ENCODE measurements around the gene SPPL2B.

SPPL2B gene

GRCh38 chr19:2356036-2356646, 27.7 kb downstream of the SPPL2B start:
- no peak for DNase-seq

- no peak for DNase-seq
Measured at GRCh38 chr19:2357279-2358206, 29.1 kb downstream of the SPPL2B start.

GRCh38 chr19:2358548-2359173, 30.2 kb downstream of the SPPL2B start:
- DNase-seq = no peak

GRCh38 chr19:2359992-2360685, 31.7 kb downstream of the SPPL2B start, which contains the start of gene TMPRSS9:
Gene TMPRSS9 (plus strand): TSS chr19:2360265. CDS start chr19:2389786, 29,521 bp downstream.
- DNase-seq = no peak

- no peak for DNase-seq
Measured at GRCh38 chr19:2360833-2361232, 32.3 kb downstream of the SPPL2B start.

- DNase-seq = no peak
Measured at GRCh38 chr19:2361246-2362045, 33.0 kb downstream of the SPPL2B start.

- no peak for DNase-seq
Measured at GRCh38 chr19:2362046-2362969, 33.8 kb downstream of the SPPL2B start.

GRCh38 chr19:2362970-2363300, 34.5 kb downstream of the SPPL2B start:
- no peak for DNase-seq

- no peak for DNase-seq
Measured at GRCh38 chr19:2363419-2363818, 34.9 kb downstream of the SPPL2B start.

- DNase-seq = no peak
Measured at GRCh38 chr19:2365201-2365970, 36.9 kb downstream of the SPPL2B start.

GRCh38 chr19:2371656-2372055, 43.2 kb downstream of the SPPL2B start:
- DNase-seq = no peak

GRCh38 chr19:2372076-2372612, 43.7 kb downstream of the SPPL2B start:
- DNase-seq = no peak

- DNase-seq = no peak
Measured at GRCh38 chr19:2374808-2375207, 46.3 kb downstream of the SPPL2B start.

GRCh38 chr19:2375353-2376121, 47.1 kb downstream of the SPPL2B start:
- no peak for DNase-seq

GRCh38 chr19:2376784-2377519, 48.5 kb downstream of the SPPL2B start:
- no peak for DNase-seq

GRCh38 chr19:2380567-2380966, 52.1 kb downstream of the SPPL2B start:
- DNase-seq = no peak

GRCh38 chr19:2381148-2381820, 52.8 kb downstream of the SPPL2B start:
- DNase-seq = peak; percentile 82

Measured in islet precursor cell (in vitro differentiated cells).